Fibroblast of skin of left biceps (primary cell): ENCODE data around the gene HSD17B2.

ENCODE experiments used
- DNase-seq, 2 experiments: peaks; one replicate each; pipeline ENCODE4 v3.0.0-alpha.2; 2013; ENCODE audit warnings: low read depth in 2 of 2

Gene HSD17B2

GRCh38 chr16:82049484-82049883, 14.4 kb downstream of the HSD17B2 start:
- DNase-seq, result no peak

- no peak for DNase-seq
These were observed 15.5 kb downstream of the HSD17B2 start for GRCh38 chr16:82050506-82050905.

- DNase-seq, result no peak
These were observed 15.9 kb downstream of the HSD17B2 start for GRCh38 chr16:82050909-82051357.

GRCh38 chr16:82051656-82052055, 16.6 kb downstream of the HSD17B2 start:
- no peak for DNase-seq

- DNase-seq, result no peak
These were observed 20.1 kb downstream of the HSD17B2 start for GRCh38 chr16:82055117-82055516.

GRCh38 chr16:82055728-82056549, 20.9 kb downstream of the HSD17B2 start:
- DNase-seq, result no peak

- DNase-seq, result no peak
These were observed 21.5 kb downstream of the HSD17B2 start for GRCh38 chr16:82056550-82056896.

- DNase-seq, result no peak
These were observed 24.3 kb downstream of the HSD17B2 start for GRCh38 chr16:82059161-82059982.

GRCh38 chr16:82059983-82060421, 24.9 kb downstream of the HSD17B2 start:
- DNase-seq, result no peak

- DNase-seq, result no peak
These were observed 26.9 kb downstream of the HSD17B2 start for GRCh38 chr16:82061861-82062525.

GRCh38 chr16:82062645-82063058, 27.6 kb downstream of the HSD17B2 start:
- DNase-seq, result no peak

- DNase-seq, result no peak
These were observed 28.5 kb downstream of the HSD17B2 start for GRCh38 chr16:82063456-82064082.

GRCh38 chr16:82067042-82067803, 32.2 kb downstream of the HSD17B2 start:
- DNase-seq, result no peak

GRCh38 chr16:82067804-82068325, 32.8 kb downstream of the HSD17B2 start:
- DNase-seq, result no peak

- no peak for DNase-seq
These were observed 35.8 kb downstream of the HSD17B2 start for GRCh38 chr16:82070656-82071369.

GRCh38 chr16:82071421-82071820, 36.4 kb downstream of the HSD17B2 start:
- no peak for DNase-seq

- DNase-seq, result no peak
These were observed 37.3 kb downstream of the HSD17B2 start for GRCh38 chr16:82072313-82072712.

- no peak for DNase-seq
These were observed 39.0 kb downstream of the HSD17B2 start for GRCh38 chr16:82074019-82074558.

GRCh38 chr16:82078125-82078524, 43.1 kb downstream of the HSD17B2 start:
- no peak for DNase-seq

GRCh38 chr16:82079892-82080291, 44.8 kb downstream of the HSD17B2 start:
- no peak for DNase-seq
